Kidney tubule cell (primary cell): Measurements from ENCODE around the gene SPATA20.

ENCODE experiments used
- DNase-seq: peaks from one replicate; pipeline ENCODE4 v3.0.0-alpha.2; 2018; ENCODE audit warnings: low spot score

The SPATA20 gene

DNA sequence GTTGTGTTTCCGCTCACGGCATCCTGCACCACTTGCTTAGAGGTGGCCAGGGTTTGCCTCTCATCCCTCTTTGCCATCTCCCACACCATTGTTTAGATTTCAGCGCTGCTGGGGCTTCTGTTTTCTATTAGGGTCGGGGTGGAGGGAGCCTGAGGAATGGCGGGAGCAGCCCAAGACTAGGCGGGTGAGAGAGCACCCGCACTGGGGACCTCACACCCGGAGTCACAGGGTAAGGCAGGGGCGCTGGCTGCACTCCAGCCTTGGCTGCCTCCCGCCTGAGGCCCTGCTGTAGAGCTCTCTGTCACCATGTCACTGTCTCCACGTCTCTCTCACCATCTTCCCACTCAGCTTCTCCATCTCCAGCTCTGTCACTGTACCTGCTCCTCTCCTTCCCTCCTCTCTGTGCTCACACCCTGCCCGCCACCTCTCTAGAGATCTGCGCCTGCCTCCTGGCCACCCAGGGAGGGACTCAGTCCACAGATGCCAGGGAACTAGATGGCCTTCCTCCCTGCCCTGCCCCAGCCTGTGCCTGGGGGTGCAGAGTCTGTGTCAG lies 54.9 kb downstream of the SPATA20 start:
- no peak for DNase-seq

DNA sequence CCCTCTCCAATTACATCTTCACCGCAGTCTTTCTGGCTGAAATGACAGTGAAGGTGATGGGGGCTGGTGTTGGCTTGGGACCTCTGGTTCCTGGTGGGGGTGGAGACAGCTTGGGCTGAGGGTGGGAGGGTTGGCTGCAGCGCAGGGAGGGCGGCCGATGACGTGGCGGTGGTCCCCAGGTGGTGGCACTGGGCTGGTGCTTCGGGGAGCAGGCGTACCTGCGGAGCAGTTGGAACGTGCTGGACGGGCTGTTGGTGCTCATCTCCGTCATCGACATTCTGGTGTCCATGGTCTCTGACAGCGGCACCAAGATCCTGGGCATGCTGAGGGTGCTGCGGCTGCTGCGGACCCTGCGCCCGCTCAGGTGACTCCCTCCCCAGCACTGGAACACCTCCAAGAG lies 55.9 kb downstream of the SPATA20 start:
- DNase-seq = no peak

DNA sequence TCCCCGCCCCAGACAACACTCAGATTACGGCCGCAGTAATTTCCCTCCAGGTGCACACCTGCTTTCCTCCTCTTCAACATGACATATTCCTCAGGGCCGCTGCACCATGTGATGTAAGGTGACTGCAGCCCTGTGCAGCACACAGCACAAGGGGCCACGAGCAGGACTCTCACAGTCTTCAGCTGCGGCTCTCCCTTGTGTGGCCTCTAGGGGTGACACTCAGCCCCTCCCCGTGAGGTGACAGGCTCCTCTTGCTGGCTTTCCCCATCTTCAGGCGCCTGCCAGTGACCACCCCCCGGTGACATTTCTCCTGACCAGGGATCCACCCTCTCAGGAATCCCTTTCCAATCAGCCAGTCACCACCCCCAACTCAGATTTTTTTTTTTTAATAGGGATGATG lies 56.4 kb downstream of the SPATA20 start:
- DNase-seq = no peak

DNA sequence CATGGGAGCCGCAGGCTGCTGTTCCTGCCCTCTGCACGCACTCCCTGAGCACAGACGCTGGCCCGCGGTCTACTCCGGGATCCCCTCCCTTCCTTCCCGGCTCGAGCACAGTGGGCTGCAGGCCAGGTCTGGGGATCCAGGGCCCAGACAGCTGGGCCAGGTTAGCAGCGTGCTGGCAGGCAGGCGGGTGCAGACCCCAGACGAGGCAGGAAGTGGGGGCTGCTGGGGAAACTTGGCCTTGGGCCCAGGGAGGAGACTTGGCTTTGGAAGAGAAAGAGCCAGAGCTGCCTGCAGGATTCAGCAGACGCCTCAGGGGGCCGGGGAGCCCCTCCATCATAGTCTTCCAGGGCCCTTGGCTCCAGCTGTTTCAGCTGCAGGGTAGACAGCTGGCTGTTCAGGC lies 57.5 kb downstream of the SPATA20 start:
- no peak for DNase-seq

DNA sequence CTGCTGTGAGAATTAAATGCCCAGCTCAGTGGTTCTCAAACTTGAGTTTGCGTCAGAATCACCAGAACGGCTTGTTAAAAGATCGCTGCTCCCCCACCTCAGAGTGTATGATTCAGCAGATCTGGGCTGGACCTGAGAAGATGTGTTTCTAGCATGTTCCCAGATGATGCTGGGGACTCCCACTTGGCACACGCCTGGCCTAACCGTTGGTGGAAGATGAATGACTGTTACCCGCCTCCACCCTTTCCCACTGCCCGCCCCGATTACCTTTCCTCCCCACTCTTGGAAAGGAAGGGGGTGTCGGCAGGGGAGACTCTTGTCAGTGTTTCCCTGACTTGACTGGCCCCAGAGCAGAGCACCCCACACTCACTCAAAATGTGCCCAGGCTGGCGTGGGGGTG lies 58.5 kb downstream of the SPATA20 start:
- no peak for DNase-seq
